Psoas muscle (tissue), 8 donors: ENCODE results near the gene GRAP2. TPM values are rescaled to one million over a fixed set of nuclear protein-coding genes. Genes with fewer than 3 reads are reported as not detected.

Experiments
- ATAC-seq, 4 donors: fragments of 200-7000 bp; cut with Tn5 transposase; one replicate each; pipeline ENCODE4 v1.9.1; 2020; ENCODE audit warnings: moderate library complexity in 3 of 4, mild to moderate bottlenecking in 2 of 4
- DNase-seq, 2 donors: peaks; one replicate each; pipeline ENCODE4 v3.0.0-alpha.2; 2020
- H3K27ac ChIP-seq: fragments of 200-600 bp; one replicate; pipeline ENCODE4 v1.8.0; 2022
- H3K27me3 ChIP-seq, 3 donors: fragments of 200-600 bp in 1 of 3; one replicate each; pipeline versions ENCODE4 v1.6.1 to v1.8.0; 2013 to 2022; ENCODE audit warnings: low read length in 2 of 3, mild to moderate bottlenecking in 2 of 3, moderate library complexity in 1 of 3; ENCODE audit not compliant: insufficient read depth in 3 of 3
- H3K36me3 ChIP-seq, 2 donors: fragments of 200-600 bp in 1 of 2; one replicate each; pipeline versions ENCODE4 v1.6.1 to v1.8.0; 2013 to 2022; ENCODE audit warnings: low read depth in 1 of 2, mild to moderate bottlenecking in 1 of 2, moderate library complexity in 1 of 2; ENCODE audit not compliant: insufficient read depth in 1 of 2
- H3K4me1 ChIP-seq: fragments of 200-600 bp; one replicate; pipeline ENCODE4 v1.8.0; 2022
- H3K4me3 ChIP-seq: fragments of 200-600 bp; one replicate; pipeline ENCODE4 v1.8.0; 2022; ENCODE audit warnings: mild to moderate bottlenecking
- H3K9me3 ChIP-seq: fragments of 200-600 bp; one replicate; pipeline ENCODE4 v1.8.0; 2022
- WGBS, 3 donors: extraction: QIAGEN DNeasy Blood & Tissue Kit; methylation state at CpG; one replicate each; pipeline versions ENCODE4 v1.1.6 to v1.1.7; 2013; 5-methylcytosine and 5-hydroxymethylcytosine counted together
- intact Hi-C, 2 donors: fragments of 100-400 bp; cut with DNase I; formaldehyde crosslinking; loops; one replicate each; pipeline versions ENCODE4 v1.11.0 to v1.14.2; 2022
- polyA plus RNA-seq, 3 donors: library from polyadenylated mRNA; stranded (reverse); fragments of 200-250 nt; gene quantifications; one replicate each; pipeline ENCODE4 v1.2.3, GENCODE V29; 2013
- total RNA-seq, 4 donors: library from RNA; stranded (reverse); fragmentation: NEBNext Ultra II Directional in 2 of 4; extraction: Animal tissue kit (Norgen Biotek cat#: 25700) in 2 of 4; gene quantifications; one replicate each; pipeline versions ENCODE4 v1.2.1 to v1.2.4, GENCODE V29; 2021 to 2023
- TF ChIP-seq, protein P1 (sequence below): fragments of 200-600 bp; IDR thresholded peaks from one replicate; pipeline ENCODE4 v1.8.0; 2022; ENCODE audit warnings: antibody characterized with exemption
- donor health status: healthy with polysubstance abuse.
- donor health status: DM: no; HTN: no; CAD: no; lungs with moderate emphysema.
- donor health status: Bipolar disorder and iron deficiency.
- donor health status: healthy.
- donor health status: DM: yes; HTN: yes; CAD: no.
- donor health status: DM: no; HTN: no; CAD: no.
- donor health status: DM: no; HTN: no; CAD: no.
- donor health status: DM: yes; HTN: yes; CAD: no.

GRAP2 gene
- total and polyA plus RNA-seq, 7 donors = 0.18 to 0.88 (median 0.33) TPM

DNA sequence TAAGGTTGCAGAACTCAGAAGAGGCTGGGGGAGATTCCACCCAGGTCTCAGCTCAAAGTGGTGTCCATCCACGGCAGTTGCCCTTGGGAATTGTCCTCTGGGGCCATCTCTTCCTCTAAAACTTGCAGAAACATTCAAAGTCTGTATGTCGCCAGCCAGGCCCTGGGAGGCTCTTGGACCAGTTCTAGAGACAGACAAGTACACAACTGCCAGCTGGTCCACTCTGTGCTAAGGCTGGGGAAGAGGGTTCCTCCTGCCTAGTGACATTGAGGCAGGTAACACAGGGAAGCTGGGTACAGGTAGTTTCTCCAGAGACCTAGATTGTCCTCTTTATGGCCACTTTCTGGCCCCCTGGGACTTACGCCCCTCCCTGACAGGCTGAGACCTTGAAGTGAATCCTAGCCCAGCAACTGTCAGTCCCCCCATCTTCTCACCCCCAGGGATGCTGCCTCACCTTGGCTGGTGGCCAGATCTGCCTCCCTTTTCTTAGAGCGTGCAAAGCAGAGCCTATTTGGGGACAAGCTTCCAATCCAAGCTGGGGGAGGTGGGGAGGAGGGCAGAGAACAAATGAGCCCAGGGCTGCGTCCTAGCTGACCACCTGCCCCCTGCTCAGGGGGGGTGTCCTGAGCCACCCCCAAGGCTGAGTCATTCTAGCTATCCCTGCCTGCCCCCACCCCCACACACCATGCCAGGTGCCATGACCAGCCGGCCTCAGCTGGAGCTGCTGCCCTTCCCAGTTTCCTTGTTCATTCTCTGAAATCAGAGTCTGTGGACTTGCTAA, 102.2 kb downstream of the GRAP2 start:
- no peak for ATAC-seq
- WGBS, 3 donors = 56 to 63% (median 62%) methylated on average over 6 of the region's 6 CpGs
- intact Hi-C loops = no loop called here
- no peak for DNase-seq
- no peak overlapping the region for H3K27ac ChIP-seq
- H3K4me1 ChIP-seq = no peaks in the 10 kb centered on the region
- H3K9me3 ChIP-seq = no peaks in the 10 kb centered on the region
- TF ChIP-seq, protein P1, sequence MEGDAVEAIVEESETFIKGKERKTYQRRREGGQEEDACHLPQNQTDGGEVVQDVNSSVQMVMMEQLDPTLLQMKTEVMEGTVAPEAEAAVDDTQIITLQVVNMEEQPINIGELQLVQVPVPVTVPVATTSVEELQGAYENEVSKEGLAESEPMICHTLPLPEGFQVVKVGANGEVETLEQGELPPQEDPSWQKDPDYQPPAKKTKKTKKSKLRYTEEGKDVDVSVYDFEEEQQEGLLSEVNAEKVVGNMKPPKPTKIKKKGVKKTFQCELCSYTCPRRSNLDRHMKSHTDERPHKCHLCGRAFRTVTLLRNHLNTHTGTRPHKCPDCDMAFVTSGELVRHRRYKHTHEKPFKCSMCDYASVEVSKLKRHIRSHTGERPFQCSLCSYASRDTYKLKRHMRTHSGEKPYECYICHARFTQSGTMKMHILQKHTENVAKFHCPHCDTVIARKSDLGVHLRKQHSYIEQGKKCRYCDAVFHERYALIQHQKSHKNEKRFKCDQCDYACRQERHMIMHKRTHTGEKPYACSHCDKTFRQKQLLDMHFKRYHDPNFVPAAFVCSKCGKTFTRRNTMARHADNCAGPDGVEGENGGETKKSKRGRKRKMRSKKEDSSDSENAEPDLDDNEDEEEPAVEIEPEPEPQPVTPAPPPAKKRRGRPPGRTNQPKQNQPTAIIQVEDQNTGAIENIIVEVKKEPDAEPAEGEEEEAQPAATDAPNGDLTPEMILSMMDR = no peak
- no peaks in the 10 kb centered on the region for H3K36me3 ChIP-seq
- H3K4me3 ChIP-seq = no peak overlapping the region
- peaks cover 0 to 11% (median 1%) of the 10 kb centered on the region in 3 donors for H3K27me3 ChIP-seq

DNA sequence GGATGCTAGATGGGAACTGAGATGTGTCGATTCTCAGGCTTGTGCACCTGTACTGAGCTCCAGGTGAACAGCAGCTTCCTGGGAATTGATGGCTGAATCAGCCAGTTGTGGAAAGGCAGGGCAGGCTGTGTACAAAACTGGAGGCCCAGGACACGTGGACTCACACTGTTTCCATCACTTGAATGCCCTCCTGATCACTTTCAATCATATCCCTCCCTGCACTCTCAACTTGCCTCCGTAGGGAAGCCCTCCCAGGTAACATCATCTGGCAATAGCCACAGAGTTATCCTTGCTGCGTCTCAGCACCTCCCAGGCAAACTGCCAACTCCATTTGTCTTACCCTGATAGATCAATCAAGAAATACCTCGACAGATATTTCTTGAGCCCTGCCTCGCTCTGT, 104.0 kb downstream of the GRAP2 start:
- no peak for ATAC-seq
- no peak overlapping the region for H3K4me3 ChIP-seq
- peak in 1 of 2 donors; percentile 15 for DNase-seq
- no peaks in the 10 kb centered on the region for H3K4me1 ChIP-seq
- no peaks in the 10 kb centered on the region for H3K9me3 ChIP-seq
- H3K27me3 ChIP-seq = peaks cover 2 to 26% (median 5%) of the 10 kb centered on the region in 3 donors
- TF ChIP-seq, protein P1 = no peak
- WGBS, 3 donors = 78 to 82% (median 80%) methylated on average over 6 of the region's 6 CpGs
- intact Hi-C loops = no loop called here
- no peak overlapping the region for H3K27ac ChIP-seq
- H3K36me3 ChIP-seq = no peaks in the 10 kb centered on the region

DNA sequence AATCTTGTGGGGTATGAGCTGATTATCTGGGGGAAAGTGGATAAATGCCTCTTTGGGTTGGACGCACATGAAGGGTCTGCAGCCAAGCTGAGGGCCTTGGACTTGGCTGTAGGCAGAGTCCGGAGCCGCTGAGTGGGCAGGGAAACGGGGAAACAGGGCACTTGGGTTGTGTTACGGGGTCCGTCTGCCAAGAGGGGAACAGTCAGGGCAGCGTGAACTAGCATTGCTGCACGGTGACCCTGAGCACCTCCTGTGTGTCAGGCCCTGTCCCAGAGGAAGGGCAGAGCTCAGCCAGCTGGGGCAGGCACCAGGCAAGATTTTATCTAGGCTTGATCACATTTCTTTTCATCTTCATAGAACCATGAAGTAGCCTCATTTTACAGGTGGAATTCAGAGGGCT, 105.8 kb downstream of the GRAP2 start:
- TF ChIP-seq, protein P1 = no peak
- intact Hi-C loops = no loop called here
- peak in 1 of 2 donors; percentile 27 for DNase-seq
- H3K9me3 ChIP-seq = no peaks in the 10 kb centered on the region
- 63 to 66% (median 64%) methylated on average over 8 of the region's 8 CpGs for WGBS, 3 donors
- ATAC-seq = no peak
- H3K27ac ChIP-seq = no peak overlapping the region
- no peaks in the 10 kb centered on the region for H3K36me3 ChIP-seq
- H3K27me3 ChIP-seq = peaks cover 3 to 41% (median 8%) of the 10 kb centered on the region in 3 donors
- H3K4me1 ChIP-seq = no peaks in the 10 kb centered on the region
- no peak overlapping the region for H3K4me3 ChIP-seq

DNA sequence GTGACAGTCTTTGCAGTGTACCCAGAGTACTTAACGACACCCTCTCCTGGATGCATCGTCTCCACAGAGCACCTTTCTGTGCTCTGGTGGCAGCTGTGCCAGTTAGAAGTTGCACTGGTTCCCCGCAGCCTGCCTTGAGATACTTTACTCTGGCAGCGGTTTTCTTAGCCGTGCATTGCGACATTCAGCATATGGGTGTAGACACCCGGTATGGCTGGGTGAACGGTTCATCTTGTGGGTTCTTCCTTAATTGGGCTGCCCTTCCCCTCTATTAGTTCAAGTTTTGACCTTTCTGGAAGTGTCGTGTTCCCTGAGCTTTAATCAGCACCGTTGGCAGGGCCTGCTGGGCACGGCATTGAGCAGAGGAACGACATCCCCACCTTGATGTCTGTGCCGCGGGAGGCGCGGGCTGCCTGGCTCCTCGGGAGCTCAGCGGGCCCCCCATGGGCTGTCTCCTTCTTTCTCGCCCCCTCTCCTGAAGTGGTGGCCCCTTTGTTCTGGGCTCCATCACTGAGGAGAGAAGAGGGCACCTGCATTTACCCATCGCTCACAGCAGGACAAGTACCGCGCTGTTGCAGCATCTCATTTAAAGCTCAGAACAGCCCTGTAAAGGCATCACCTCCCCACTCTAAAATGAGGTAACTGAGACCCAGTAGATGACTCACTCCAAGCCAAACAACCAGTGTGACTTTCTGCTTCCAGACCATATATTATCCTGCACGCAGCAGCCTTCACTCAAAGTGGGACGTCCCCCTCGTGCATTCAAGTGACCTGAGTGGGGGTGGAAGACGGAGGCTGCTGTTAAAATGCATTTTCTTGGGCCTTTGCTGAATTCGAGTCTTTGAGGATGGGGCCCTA, 107.2 kb downstream of the GRAP2 start:
- peak in 1 of 2 donors; percentile 24 for DNase-seq
- TF ChIP-seq, protein P1 = no peak
- Histone ChIP-seq H3K4me3 (no peak overlapping the region), H3K9me3 (no peaks in the 10 kb centered on the region), H3K4me1 (no peaks in the 10 kb centered on the region), H3K36me3 (no peaks in the 10 kb centered on the region), H3K27ac (no peak overlapping the region), H3K27me3 (peaks cover 3 to 47% (median 7%) of the 10 kb centered on the region in 3 donors)
- no peak for ATAC-seq
- intact Hi-C loops = no loop called here
- 72 to 75% (median 73%) methylated on average over 27 of the region's 27 CpGs for WGBS, 3 donors
